Measurements from ENCODE around the gene LRBA.
"Not testable (repeated sequence)": the region's sequence is repeated elsewhere in the genome, so short reads cannot be mapped to it uniquely, and the experiment has no call there.

LRBA gene

DNA sequence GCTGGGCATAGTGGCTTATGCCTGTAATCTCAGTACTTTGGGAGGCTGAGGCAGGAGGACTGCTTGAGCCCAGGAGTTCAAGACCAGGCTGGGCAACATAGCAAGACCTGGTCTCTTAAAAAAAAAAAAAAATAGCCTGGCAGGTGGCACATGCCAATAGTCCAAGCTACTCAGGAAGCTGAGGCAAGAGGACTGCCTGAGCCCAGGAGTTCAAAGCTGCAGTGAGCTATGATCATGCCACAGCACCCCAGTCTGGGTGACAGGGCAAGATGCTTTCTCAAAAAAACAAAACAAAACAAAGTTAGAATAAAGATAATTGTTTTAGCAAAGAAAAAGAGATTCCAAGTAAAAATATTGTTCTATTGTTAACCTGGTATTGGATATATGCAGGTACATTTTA lies 75.0 kb downstream of the LRBA start:
- DNase-seq: no peak

DNA sequence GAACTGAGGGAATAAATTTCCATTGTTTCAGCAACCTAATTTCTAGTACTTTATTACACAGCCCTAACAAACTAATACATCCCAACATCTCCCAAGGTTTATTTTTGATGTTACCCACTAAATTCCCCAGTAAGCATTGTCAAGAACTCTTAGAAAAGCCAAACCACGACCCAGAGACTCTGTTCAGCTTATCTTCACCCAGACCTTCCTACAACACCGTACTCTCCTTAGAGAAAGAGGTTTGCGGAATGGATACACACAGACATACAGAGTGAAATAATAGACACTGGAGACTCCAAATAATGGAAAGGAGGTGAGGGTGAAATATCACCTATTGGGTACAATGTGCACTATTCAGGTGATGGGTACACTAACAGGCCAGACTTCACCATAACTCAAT lies 75.6 kb downstream of the LRBA start:
- DNase-seq: no peak

DNA sequence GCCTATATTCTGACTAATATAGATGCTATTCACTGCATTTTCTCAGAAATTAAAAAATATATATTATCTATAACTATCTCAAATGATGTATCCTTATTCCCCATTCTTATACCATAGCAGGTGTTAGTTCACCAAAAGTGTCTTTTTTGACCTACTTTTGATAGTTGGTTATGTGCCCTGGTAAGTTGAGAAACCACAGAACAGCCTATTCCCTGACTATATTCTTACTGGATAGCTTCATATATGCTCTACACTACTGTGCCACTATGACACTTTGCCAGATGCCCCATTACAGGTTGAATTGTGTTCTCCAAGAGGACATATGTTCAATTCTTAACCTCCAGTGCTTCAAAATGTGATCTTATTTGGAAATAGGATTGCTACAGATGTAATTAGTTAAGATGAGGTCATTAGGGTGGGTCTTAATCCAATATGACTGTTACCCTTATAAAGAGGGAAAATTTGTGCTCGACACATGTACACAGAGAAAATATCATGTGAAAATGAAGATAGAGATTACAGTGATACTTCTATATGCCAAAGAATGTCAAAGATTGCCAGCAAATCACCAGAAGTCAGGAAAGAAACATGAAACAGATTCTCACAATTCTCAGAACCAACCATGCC lies 76.1 kb downstream of the LRBA start:
- no peak for DNase-seq

DNA sequence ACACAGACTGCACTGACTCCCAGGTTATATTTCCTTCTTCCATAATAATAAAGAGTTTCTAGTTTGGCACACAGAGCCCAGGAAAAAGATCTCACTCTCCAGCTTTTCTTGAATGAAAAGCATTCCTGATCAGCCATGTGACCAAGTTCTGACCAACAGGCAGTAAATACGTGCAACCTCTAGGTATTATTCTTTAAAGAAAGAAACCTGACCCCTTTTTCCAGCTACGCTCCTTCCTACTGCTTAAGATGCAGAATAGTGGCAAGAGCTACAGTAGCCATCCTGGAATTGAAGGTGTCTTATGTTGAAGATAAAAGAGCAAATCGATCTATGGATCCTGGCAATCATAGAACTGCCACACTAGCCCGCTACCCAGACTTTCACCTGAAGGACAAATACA lies 76.7 kb downstream of the LRBA start:
- DNase-seq: no peak

DNA sequence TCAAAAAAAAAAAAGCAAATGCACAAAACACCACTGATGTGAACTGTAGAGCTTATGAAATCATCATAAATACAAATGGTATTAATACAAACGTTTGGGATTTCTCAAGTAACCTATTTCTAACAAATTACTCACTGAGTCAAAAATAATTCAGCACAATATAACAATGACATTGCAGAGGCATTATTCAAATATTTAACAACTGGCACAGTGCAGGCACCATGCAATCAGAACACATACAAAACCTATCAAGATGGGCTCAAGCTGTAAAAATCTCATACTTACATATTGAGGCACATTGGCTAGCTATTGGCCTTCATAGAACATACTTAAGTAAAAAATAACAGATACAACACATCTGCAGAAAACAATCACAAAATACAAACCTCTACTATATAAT lies 81.1 kb downstream of the LRBA start:
- DNase-seq: no peak

DNA sequence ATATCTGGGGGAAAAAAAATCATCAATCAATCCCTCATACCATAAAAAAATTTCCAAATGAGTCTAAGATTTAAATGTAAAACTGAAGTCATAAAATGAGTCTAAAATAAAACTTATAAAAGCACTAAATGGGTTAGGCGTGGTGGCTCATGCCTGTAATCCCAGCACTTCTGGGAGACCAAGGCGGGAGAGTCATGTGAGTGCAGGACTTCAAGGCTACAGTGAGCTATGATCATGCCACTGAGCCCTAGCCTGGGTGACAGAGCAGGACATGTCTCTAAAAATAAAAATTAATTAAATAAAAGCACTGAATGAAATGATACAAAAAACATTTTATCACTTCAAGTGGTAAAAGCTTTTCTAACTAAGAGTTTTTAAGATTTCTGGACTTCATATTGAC lies 83.3 kb downstream of the LRBA start:
- DNase-seq: no peak

DNA sequence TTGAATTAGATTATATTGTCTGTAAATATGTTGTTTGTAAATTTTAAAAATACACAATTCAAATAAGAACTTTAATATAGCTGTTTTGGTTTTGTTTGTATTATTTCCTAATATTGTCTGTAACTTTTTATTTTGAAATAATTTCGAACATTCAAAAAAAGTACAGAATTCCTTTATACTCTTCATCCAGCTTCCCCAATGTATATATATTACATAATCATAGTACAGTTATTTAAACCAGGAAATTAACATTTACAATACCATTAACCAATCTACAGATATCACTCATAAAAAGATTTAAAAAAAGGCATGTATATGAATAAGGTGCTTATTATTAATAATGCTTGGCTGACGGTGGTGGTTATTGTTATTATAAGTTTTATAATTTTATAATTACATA lies 84.1 kb downstream of the LRBA start:
- DNase-seq: no peak

DNA sequence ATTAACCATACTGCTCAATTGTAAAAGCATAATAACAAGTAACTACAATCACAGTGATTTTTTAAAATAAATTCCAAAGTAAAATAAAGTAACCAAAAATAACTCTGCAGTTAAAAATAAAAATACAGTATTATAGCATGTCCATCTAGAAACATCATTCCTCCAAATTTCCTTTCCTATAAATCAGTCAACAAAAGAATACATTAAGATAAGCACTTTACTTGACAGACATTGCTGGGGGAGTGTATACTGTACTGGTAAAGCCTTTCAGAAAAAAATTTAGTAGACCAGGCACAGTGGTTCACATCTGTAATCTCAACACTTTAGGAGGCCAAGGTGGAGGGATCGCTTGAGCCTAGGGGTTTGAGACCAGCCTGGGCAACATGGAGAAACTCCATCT lies 91.1 kb downstream of the LRBA start:
- no peak for DNase-seq

DNA sequence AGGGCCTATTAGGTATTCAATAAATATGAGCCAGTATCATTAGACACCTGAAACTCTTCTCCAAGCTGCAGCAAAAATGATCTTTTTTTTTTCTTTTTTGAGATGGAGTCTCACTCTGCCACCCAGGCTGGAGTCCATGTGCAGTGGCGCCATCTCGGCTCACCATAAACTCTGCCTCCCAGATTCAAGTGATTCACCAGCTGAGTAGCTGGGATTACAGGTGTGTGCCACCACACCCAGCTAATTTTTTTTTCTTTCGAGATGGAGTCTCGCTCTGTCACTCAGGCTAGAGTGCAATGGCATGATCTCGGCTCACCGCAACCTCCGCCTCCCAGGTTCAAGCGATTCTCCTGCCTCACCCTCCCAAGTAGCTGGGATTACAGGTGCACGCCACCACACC lies 93.6 kb downstream of the LRBA start:
- not testable (repeated sequence) for DNase-seq

DNA sequence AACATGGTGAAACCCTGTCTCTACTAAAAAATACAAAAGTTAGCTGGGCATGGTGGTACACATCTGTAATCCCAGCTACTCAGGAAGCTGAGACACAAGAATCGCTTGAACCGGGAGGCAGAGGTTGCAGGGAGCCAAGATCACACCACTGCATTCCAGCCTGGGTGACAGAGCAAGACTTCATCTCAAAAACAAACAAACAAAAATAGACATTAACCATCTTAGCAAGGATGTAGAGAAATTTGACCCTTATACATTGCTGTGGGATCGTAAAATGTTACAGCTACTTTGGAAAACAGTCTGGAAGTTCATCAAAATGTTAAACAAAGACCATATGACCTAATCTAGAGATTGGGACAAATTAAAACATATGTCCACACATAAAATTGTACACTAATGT lies 96.5 kb downstream of the LRBA start:
- not testable (repeated sequence) for DNase-seq

DNA sequence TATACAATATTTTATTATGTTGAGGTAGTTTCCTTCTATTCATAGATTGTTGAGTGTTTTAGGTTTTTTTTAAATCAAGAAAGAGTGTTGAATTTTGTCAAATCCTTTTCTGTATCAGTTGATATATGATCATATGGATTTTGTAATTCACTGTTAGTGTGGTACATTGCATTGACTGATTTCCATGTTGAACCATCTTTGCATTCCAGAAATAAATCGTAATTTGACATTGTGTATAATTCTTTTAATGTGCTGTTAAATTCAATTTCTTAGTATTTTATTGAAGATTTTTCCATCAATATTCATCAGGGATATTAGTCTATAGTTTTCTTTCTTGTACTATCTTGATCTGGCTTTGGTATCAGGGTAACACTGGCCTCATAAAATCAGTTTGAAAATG lies 103.8 kb downstream of the LRBA start:
- no peak for DNase-seq

DNA sequence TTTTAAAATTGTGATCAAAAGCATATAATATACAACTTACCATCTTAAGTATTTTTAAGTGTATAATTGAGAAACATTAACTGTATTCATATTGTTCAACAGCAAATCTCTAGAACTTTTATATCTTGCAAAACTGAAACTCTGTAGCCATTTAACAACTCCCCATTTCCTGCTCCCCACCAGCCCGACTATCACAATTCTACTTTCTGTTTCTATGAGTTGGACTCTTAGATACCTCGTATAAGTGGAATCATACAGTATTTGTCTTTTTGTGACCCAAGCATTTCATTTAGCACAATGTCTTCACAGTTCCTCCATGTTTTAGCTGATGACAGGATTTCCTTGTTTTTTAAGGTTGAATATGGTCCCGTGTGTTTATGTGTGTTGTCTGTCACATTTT lies 106.0 kb downstream of the LRBA start:
- no peak for DNase-seq

DNA sequence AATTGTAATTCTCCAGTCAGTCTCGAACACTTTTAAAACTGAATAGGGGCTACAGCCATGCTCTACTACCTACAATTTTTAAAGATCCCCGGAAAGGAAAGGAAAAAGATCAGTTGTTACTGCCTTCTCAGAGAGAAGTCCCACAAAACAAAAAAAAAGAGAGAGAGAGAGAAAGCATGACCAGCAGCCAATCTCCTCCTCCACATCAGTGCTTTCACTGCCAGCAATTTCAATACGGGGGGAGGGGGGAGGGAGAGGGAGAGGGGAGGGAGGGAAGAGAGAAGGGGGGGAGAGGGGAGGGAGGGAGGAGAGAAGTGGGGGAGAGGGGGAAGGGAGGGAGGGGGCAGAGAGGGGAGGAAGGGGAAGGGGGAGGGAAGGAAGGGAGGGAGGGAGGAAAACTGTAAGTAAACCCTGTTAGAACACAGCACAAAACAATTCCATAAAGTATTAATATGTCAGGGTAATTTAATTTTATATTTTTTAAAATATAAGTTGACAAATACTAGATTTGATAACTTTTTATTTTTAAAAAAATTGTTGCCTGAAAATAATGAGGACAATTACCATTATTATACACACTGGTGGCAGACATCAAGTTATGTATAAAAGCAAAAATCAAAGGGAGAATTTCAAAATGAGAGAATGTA lies 108.0 kb downstream of the LRBA start:
- DNase-seq: no peak

DNA sequence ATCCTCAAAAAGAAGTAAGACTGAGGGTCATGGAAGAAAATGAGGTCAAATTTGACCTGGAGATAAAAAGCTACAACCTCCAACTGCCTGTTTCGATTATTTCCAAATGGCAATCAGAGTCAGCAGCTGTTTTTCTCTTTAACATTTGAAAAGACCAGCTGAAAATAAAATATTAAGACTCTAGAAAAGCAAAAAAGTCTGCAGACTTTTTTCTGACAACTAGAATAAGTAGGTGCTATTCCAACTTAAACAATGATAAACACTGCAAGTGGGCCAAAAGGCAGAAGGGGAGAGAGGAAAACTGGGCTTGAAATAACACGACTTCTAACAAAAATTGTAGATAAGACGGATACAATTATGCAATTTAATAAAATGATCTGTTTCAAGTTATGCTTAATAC lies 110.4 kb downstream of the LRBA start:
- no peak for DNase-seq

DNA sequence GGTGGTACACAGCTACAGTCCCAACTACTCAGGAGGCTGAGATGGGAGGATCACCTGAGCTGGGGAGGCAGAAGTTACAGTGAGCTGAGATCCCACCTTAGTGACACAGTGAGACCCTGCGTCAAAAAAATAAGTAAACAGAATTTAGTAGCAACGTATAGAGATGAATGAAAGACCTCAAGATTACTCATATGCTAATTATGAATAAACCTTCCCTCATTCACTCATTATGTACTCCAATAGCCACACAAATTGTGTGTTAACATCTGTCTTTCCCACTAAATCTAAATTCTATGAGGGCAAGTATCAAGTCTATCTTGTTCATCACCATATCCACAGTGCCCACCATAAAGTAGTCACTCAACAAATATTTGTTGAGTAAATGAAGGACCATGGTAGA lies 111.5 kb downstream of the LRBA start:
- no peak for DNase-seq

DNA sequence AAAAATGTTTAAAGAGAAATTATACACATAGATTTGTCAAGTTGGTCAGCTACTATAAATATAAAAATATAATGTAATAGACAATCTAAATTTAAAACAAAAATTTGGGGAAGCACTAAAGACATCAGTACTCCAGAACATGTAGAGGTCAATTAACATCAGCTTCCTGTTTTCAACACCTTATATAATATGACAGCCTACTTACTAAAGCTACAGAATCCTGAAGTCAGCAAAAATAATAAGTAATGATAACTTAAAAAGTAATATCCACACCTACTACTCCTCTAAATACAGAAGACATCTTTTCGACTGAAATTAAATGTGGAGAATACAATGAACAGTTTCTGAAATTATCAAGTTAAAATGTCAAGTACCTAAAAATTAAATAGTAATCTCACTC lies 118.6 kb downstream of the LRBA start:
- no peak for DNase-seq

DNA sequence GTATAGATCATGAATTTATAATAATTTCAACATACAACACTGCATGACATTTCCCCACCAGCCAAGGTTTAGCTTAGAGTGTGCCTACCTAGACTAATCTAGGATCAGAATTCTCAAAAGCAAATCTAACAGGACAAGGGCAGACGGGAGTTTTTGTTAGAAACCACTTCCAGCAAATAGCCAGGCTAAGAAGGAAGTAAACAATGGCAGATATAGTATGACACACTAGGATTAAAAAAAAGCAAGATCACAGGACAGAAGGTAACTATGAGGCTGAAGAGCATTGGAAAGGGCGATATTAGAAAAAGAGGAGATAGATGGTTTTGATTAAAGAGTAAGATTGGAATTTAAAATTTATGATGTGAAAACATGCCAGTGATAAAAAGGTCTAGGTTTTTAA lies 124.8 kb downstream of the LRBA start:
- DNase-seq: no peak

DNA sequence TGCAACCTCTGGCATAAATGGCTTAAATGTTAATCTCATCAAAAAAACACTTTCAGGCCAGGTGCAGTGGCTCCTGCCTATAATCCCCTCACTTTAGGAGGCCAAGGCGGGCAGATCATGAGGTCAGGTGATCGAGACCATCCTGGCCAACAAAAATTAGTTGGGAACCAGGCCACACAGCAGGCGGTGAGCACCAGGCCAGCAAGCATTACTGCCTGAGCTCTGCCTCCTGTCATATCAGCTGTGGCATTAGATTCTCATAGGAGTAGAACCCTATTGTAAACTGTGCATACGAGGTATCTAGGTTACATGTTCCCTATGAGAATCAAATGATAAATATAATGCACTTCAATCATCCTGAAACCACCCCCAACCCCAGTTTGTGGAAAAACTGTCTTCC lies 125.8 kb downstream of the LRBA start:
- DNase-seq: no peak

DNA sequence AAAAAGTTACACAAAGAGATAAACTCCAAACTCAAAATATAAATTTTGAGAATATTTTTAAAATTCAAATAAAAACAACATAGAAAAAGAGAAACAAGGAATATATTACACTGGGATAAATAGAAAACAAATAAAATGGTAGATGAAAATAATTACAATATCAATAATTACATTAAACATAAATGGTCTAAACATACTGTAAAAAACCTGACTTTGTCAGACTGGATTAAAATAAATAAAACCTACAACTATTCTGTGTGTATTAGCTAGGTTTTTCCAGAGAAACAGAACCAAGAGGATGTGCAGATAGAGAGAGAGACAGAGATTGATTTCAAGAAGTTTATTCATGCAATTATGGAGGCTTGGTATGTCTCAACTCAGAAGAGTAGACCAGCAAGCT lies 126.5 kb downstream of the LRBA start:
- no peak for DNase-seq

DNA sequence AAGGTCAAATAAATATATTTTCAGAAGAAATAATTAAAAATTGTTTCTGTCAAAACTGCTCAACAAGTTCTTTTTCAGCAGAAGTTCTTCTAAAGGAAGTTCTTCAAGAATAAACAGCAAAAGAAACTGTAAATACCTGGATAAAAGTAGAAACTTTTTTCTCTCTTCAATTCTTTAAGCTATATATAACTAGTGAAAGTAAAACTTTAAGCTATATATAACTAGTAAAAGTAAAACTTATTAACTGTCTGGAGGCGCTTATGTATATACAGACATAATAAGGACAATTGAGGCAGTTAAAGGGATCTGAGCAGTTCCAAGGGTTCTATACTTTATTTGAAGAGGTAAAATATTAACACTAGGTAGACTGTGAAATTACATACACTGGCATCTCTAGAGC lies 126.9 kb downstream of the LRBA start:
- no peak for DNase-seq

DNA sequence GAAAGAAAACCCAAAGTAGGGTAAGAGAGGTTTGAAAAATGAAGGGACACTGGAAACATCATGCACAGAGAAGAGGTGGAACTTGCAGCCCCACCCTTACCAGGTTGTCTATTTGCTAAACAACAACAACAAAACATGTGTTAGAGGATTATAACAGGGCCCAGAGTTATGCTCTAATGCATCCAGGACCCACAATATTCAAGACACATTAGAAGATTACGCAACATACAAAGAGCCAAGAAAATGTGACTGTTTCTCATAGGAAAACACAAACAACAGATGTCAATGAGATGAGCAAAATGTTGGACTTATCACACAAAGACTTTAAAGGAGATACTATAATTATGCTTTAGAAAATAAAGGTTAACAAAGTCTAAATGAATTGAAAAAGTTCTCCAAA lies 128.5 kb downstream of the LRBA start:
- no peak for DNase-seq

DNA sequence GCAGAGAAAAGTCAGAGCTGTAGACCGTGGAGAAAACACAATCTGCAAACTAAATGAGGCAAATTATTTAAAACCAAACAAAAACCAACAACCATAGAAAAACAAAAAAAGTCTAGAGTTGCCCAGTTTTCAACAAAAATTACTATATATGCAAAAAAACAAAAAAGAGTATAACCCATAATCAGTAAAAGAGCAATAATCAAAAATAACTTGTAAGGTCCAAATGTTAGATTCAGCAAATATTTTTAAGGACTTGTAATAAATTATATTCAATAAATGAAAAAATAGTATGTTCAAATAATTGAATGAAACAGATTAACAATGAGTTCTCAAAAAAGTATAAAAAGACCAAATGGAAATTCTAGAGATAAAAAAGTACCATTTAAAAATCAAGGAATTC lies 130.5 kb downstream of the LRBA start:
- no peak for DNase-seq

DNA sequence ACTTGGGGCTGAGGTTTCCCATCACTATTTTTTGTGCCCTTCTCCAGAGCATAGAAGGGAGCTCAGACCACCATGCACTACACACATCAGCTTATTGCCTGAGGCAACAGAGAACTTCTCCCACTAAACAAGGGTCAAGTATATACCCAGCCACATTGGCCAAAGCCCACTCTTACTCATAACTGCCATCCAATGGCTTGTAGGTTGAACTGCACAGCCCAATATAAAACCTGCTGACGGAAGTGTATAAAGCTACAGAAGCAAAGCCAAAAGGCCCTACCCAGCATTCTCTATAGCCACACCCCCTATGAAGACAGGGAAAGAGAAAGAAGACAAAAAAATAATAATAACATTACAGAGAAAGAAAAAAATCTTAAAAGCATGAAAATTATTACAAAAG lies 139.7 kb downstream of the LRBA start:
- DNase-seq: no peak

DNA sequence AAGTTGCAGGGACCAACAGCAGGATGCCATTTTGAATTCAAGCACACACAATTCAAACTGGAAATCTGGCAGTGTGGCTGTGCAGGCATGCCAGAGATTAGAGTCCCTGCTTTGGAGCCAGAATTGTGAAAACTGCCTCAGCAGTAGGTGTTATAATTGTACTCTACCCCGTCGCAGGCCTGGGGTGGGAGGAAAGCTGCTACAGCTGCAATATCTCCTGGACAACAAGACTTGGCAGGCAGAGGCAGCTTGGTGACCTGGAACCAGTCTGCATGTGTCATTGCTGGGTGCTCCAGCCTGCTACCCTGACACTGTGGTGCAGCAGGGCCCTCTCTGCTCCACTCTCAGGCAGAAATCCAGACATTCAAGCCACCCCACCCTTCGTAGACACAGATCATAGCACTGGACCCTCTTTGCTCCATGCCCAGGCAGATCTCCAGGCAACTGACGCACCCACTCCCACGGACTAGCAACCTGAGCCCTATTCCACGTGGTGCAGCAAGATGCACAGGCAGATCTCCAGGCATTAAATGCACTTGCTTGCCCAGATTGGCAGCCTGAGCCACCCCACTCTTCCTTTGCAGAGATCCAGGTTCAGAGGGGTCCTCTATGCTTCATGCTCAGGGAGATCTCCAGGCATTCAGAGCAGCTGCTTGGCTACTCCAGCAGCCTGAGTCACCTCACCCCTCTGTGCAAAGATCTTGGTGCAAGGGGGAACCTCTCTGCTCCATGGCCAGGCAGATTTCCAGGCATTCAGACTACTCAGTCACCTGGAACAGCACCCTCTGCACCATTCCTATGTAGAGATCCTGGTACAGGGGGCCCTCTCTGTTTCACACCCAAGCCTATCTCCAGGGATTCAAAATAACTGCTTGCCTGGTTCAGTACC lies 140.5 kb downstream of the LRBA start:
- no peak for DNase-seq
